Activated B cell treated with CpG ODN at 0.5 μM for 24 hours (primary cell): ENCODE measurements around the gene AFF3. TPM values are rescaled to one million over a fixed set of nuclear protein-coding genes. Genes with fewer than 3 reads are reported as not detected.
A peak's percentile ranks its signal among the peaks of the same experiment; 100 is the strongest.

Experiments used
- ATAC-seq: fragments of 200-7000 bp; cut with Tn5 transposase; one replicate; pipeline ENCODE4 v1.10.0; 2021; ENCODE audit warnings: low read depth, mild to moderate bottlenecking, moderate library complexity
- CTCF ChIA-PET: fragments of 350-600 bp; sonication (Branson Sonifier 250); formaldehyde crosslinking; loops from one replicate; lab custom pipeline; 2021; ENCODE audit warnings: antibody characterized with exemption; lab: Charles Lee
- POLR2A ChIA-PET: fragments of 350-600 bp; sonication (Branson Sonifier 250); formaldehyde crosslinking; loops from one replicate; lab custom pipeline; 2021; ENCODE audit warnings: antibody characterized with exemption; lab: Charles Lee
- DNase-seq: peaks from one replicate; pipeline ENCODE4 v3.0.0; 2022
- H3K27ac Mint-ChIP-seq: one replicate; pipeline ENCODE4 v1.8.0; 2020; ENCODE audit warnings: mixed read lengths
- H3K27me3 Mint-ChIP-seq: one replicate; pipeline ENCODE4 v1.8.0; 2021; ENCODE audit warnings: mixed read lengths
- H3K36me3 Mint-ChIP-seq: one replicate; pipeline ENCODE4 v1.8.0; 2021; ENCODE audit warnings: low read depth, mixed read lengths
- H3K4me1 Mint-ChIP-seq: one replicate; pipeline ENCODE4 v1.8.0; 2021; ENCODE audit warnings: mixed read lengths
- H3K4me3 Mint-ChIP-seq: one replicate; pipeline ENCODE4 v1.8.0; 2020; ENCODE audit warnings: mild to moderate bottlenecking, mixed read lengths
- H3K9me3 Mint-ChIP-seq: one replicate; pipeline ENCODE4 v1.8.0; 2020; ENCODE audit warnings: mixed read lengths
- CTCF ChIP-seq: fragments of 200-600 bp; IDR thresholded peaks from one replicate; pipeline ENCODE4 v1.8.0; 2022; ENCODE audit warnings: antibody characterized with exemption, mild to moderate bottlenecking
- intact Hi-C: fragments of 100-400 bp; cut with micrococcal nuclease; formaldehyde crosslinking; loops from one replicate; pipeline ENCODE4 v1.15.1; 2024
- total RNA-seq: library from RNA; stranded (reverse); gene quantifications from 2 replicates; pipeline ENCODE4 v1.2.3, GENCODE V29; 2022

AFF3 gene
- total RNA-seq, 1 donor from 2014 or later: 271 TPM

GRCh38 chr2:99600981-99601651 lies 541.3 kb downstream of the AFF3 start:
- no peaks in the 10 kb centered on the region for H3K27me3 Mint-ChIP-seq
- ChIA-PET CTCF (no interaction called here), POLR2A (no interaction called here)
- ATAC-seq: no peak
- peaks cover 7% of the 10 kb centered on the region for H3K4me1 Mint-ChIP-seq
- peak overlapping the region; percentile 53 for H3K27ac Mint-ChIP-seq
- intact Hi-C loops: no loop called here
- no peaks in the 10 kb centered on the region for H3K9me3 Mint-ChIP-seq
- H3K36me3 Mint-ChIP-seq: peaks cover 73% of the 10 kb centered on the region
- TF ChIP-seq CTCF: no peak
- no peak overlapping the region for H3K4me3 Mint-ChIP-seq
- no peak for DNase-seq

- CTCF ChIA-PET: no interaction called here
- intact Hi-C loops: no loop called here
- TF ChIP-seq CTCF: no peak
- peaks cover 82% of the 10 kb centered on the region for H3K36me3 Mint-ChIP-seq
- H3K4me1 Mint-ChIP-seq: no peaks in the 10 kb centered on the region
- POLR2A ChIA-PET: no interaction called here
- H3K27me3 Mint-ChIP-seq: no peaks in the 10 kb centered on the region
- no peaks in the 10 kb centered on the region for H3K9me3 Mint-ChIP-seq
- no peak overlapping the region for H3K4me3 Mint-ChIP-seq
- H3K27ac Mint-ChIP-seq: no peak overlapping the region
- ATAC-seq: no peak
- no peak for DNase-seq
These were observed 543.9 kb downstream of the AFF3 start for GRCh38 chr2:99598441-99598840.

- Mint-ChIP-seq H3K36me3 (peaks cover 88% of the 10 kb centered on the region), H3K27ac (no peak overlapping the region), H3K9me3 (no peaks in the 10 kb centered on the region), H3K4me1 (no peaks in the 10 kb centered on the region), H3K27me3 (no peaks in the 10 kb centered on the region), H3K4me3 (no peak overlapping the region)
- ChIA-PET POLR2A (no interaction called here), CTCF (no interaction called here)
- intact Hi-C loops: no loop called here
- TF ChIP-seq CTCF: no peak
- DNase-seq (no peak), ATAC-seq (no peak)
These were observed 544.8 kb downstream of the AFF3 start for GRCh38 chr2:99597616-99598015.

DNA sequence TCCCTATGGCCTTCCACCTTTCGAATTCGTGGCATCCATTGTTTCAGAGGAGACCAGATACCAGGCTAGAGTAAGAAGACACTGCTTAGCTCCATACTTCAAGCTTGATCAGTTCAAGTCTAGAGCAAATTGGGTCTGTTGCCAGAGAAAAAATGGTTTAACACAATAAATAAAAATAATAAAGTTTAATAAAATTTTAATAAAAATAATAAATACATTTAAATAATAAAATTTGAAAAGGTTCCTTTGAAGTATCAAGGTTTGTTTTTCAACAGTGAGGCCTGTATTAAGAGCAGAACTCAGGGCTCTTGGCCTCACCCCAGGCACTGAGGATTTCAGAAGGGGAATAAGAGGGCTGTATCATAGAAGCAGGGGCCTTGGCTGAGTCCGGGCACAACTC lies 547.0 kb downstream of the AFF3 start:
- H3K27ac Mint-ChIP-seq: no peak overlapping the region
- DNase-seq (no peak), ATAC-seq (no peak)
- no peaks in the 10 kb centered on the region for H3K27me3 Mint-ChIP-seq
- TF ChIP-seq CTCF: no peak
- POLR2A ChIA-PET: no interaction called here
- no peak overlapping the region for H3K4me3 Mint-ChIP-seq
- peaks cover 84% of the 10 kb centered on the region for H3K36me3 Mint-ChIP-seq
- intact Hi-C loops: no loop called here
- no peaks in the 10 kb centered on the region for H3K9me3 Mint-ChIP-seq
- no peaks in the 10 kb centered on the region for H3K4me1 Mint-ChIP-seq
- CTCF ChIA-PET: no interaction called here

DNA sequence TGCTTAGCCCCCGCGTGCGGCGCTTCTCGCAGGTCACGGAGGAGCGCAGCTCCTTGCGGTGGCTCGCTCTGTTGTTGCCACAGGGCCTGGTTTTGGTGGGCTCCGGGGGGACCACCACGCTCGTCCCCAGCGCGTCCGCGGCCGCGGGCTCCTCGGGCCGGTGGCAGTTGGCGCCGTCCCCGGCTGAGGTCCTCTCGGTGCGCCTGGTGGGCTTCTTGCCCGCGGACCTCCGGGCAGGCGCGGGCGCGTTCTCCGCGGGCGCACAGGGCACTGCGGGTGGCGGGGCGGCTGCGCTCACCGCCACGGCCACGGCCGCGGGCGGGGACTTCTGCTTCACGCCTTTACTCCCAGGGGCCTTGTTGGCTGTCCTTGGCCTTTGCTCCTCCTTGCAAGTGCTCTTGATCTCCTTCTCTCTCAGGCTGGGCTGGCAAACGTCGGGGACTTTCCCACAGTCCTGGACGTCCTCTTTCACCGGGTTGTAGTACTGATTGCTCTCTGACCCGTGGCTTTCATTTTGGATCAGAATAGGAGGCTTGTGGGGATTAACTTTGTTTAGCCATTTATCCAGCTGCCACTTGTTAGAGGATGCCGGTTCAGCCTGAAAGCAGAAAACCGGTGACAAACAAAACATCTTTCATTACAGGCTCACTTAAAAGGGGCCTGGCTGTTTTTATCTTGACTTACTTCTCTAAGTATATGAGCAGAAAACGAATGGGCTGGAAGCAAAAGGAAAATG lies 548.5 kb downstream of the AFF3 start:
- no peak overlapping the region for H3K27ac Mint-ChIP-seq
- H3K27me3 Mint-ChIP-seq: no peaks in the 10 kb centered on the region
- H3K9me3 Mint-ChIP-seq: no peaks in the 10 kb centered on the region
- intact Hi-C loops: no loop called here
- POLR2A ChIA-PET: no interaction called here
- TF ChIP-seq CTCF: no peak
- DNase-seq (no peak), ATAC-seq (no peak)
- no peak overlapping the region for H3K4me3 Mint-ChIP-seq
- H3K4me1 Mint-ChIP-seq: no peaks in the 10 kb centered on the region
- CTCF ChIA-PET: no interaction called here
- H3K36me3 Mint-ChIP-seq: peaks cover 85% of the 10 kb centered on the region
